Muscle layer of duodenum (tissue), 2 donors: ENCODE data around the gene IREB2.

Source experiments
- H3K27ac ChIP-seq: one replicate; pipeline ENCODE4 v1.7.0; 2013; ENCODE audit warnings: mild to moderate bottlenecking, low read length
- H3K27me3 ChIP-seq: one replicate; pipeline ENCODE4 v1.7.0; 2013; ENCODE audit warnings: low read depth, mild to moderate bottlenecking, control low read depth, low read length
- H3K36me3 ChIP-seq, 2 donors: one replicate each; pipeline ENCODE4 v1.7.0; 2013; ENCODE audit warnings: low read length in 2 of 2, control low read depth in 1 of 2, mild to moderate bottlenecking in 1 of 2; ENCODE audit not compliant: insufficient read depth in 2 of 2, control insufficient read depth in 1 of 2
- H3K4me1 ChIP-seq, 2 donors: one replicate each; pipeline ENCODE4 v1.7.0; 2013; ENCODE audit warnings: low read length in 2 of 2, mild to moderate bottlenecking in 2 of 2, control low read depth in 1 of 2, moderate library complexity in 1 of 2; ENCODE audit not compliant: insufficient read depth in 2 of 2, control insufficient read depth in 1 of 2
- H3K4me3 ChIP-seq, 2 donors: one replicate each; pipeline ENCODE4 v1.7.0; 2013; ENCODE audit warnings: low read length in 2 of 2, low read depth in 1 of 2, mild to moderate bottlenecking in 1 of 2
- H3K9me3 ChIP-seq, 2 donors: one replicate each; pipeline ENCODE4 v1.7.0; 2013; ENCODE audit warnings: low read length in 2 of 2, control low read depth in 1 of 2, mild to moderate bottlenecking in 1 of 2; ENCODE audit not compliant: control insufficient read depth in 1 of 2
- donor health status: healthy.

IREB2 gene

DNA sequence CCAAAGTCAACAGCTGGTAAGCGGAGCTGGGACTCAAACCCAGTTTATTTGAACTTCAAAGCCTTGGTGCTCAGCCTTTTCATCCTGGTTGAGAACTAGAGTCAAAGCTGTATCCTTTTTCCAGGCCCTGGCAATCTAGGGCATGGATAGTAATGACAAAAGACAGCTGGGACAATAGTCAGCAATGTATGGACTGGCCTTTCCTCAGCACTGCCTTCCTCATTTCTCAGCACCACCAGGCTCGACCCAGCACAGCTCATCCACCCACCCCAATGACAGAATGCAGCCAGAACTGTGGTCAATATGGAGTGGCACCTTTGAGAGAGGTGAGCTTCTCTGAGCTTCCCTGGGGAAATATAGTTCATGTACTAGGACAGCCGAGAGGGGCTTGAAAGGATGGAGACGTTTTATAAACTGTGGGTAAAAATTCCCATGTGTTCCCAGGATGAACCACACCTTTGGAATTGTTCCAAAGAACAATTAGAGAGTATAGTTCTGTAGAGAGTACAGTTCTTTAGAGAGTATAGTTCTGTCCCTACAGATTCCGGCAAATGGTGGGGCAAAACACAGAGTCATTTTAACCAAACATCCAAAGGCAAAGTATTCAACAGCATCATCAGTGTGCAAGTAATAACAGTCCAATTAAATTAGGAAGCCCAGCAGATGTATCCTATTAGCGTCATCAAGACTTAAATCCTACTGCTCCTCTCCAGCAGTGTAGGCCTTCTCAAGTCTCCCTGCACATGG is 30.2 kb upstream of the IREB2 start:
- no peaks in the 10 kb centered on the region for H3K9me3 ChIP-seq
- no peaks in the 10 kb centered on the region for H3K4me1 ChIP-seq
- H3K4me3 ChIP-seq: no peak overlapping the region
- H3K36me3 ChIP-seq: no peaks in the 10 kb centered on the region
- no peak overlapping the region for H3K27ac ChIP-seq
- peaks cover 5% of the 10 kb centered on the region for H3K27me3 ChIP-seq

DNA sequence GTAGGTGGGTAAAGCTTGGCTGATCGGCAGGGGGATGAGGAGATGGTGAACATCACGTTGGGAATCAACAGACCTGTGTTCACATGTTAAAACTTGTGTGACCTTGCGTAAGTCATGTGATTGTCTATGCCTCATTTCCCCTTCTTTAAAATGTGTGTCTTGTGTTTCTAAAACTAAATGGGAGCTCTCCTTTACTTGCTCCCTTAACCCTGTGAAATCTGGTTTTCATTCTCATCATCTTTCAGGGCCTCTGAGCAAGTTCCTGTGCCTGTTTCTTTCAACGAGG is 29.7 kb upstream of the IREB2 start:
- H3K27ac ChIP-seq: no peak overlapping the region
- peaks cover 5% of the 10 kb centered on the region for H3K27me3 ChIP-seq
- H3K9me3 ChIP-seq: no peaks in the 10 kb centered on the region
- H3K4me3 ChIP-seq: no peak overlapping the region
- H3K4me1 ChIP-seq: no peaks in the 10 kb centered on the region
- H3K36me3 ChIP-seq: no peaks in the 10 kb centered on the region

DNA sequence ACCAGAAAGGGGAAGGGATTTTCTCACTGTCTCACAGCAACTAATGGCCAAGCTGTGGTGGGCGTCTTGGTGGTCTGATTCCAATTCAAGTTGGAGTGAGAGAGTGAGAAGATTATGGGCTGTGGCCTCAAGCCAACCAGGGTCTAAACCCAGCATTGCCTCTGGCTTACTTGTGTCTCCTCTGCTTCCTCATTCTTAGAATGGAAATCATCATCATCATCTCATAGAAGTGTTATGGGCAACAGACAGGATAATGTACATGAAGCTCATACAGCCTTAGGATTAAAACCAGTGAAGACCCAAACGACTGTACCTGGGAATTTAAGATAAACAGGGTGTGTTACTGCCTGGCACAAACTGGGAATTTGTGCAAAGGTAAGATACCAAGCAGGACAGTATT is 29.1 kb upstream of the IREB2 start:
- H3K27ac ChIP-seq: no peak overlapping the region

DNA sequence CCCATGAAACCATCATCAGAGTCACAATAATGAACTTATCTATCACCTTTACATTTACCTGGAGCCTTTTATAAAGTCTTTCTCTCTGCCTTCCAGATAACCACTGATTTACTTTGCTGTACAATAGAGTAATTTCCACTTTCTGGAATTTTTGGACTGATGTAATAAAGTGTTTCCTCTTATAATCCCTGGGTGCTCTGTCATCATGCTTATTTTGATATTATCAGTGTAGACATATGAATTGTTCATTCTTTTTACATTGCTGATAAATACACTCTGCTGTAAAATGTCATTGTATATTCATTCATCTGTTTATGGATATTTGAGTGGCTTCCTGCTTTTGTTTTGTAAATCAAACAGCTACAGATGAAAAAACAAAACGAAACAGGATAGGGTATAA is 27.0 kb upstream of the IREB2 start:
- no peaks in the 10 kb centered on the region for H3K36me3 ChIP-seq
- H3K9me3 ChIP-seq: no peaks in the 10 kb centered on the region
- no peak overlapping the region for H3K4me3 ChIP-seq
- H3K4me1 ChIP-seq: no peaks in the 10 kb centered on the region
- no peak overlapping the region for H3K27ac ChIP-seq
- H3K27me3 ChIP-seq: peaks cover 5% of the 10 kb centered on the region

More for the DNA sequence above, 29.1 kb upstream of the IREB2 start:
- no peaks in the 10 kb centered on the region for H3K4me1 ChIP-seq
- no peaks in the 10 kb centered on the region for H3K9me3 ChIP-seq
- H3K27me3 ChIP-seq: peaks cover 5% of the 10 kb centered on the region
- no peak overlapping the region for H3K4me3 ChIP-seq
- H3K36me3 ChIP-seq: no peaks in the 10 kb centered on the region

DNA sequence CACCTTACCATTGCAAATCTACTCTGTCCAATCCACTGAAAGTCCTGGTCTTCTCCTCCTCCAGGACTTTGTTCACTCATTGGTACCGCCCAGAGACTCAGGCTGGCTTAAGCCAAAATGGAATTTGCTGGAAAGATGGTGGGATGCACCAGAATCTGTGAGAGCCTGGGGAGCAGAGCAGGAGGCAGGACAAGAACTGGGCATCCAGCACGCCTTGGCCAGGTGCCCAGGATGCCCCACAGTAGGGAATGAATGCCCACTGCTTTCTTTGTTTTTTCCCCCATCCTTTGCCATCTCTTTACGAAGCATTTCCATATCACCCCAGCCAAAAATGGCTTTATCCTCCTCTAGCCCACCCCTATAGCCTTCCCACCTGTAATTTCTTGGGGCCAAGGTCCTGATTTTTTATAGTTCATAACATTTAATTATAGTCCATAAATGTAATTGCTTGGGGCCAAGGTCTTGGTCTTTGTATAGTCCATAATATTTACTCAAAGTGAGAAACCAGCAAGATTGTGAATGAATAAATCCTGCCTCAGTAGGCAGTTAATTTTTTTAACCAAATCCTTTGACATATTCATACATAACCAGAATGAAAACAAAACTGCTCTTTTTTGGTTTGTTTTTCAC is 23.3 kb upstream of the IREB2 start:
- H3K4me3 ChIP-seq: no peak overlapping the region
- H3K4me1 ChIP-seq: no peaks in the 10 kb centered on the region
- no peaks in the 10 kb centered on the region for H3K36me3 ChIP-seq
- H3K9me3 ChIP-seq: no peaks in the 10 kb centered on the region
- no peak overlapping the region for H3K27ac ChIP-seq
- peaks cover 5% of the 10 kb centered on the region for H3K27me3 ChIP-seq

DNA sequence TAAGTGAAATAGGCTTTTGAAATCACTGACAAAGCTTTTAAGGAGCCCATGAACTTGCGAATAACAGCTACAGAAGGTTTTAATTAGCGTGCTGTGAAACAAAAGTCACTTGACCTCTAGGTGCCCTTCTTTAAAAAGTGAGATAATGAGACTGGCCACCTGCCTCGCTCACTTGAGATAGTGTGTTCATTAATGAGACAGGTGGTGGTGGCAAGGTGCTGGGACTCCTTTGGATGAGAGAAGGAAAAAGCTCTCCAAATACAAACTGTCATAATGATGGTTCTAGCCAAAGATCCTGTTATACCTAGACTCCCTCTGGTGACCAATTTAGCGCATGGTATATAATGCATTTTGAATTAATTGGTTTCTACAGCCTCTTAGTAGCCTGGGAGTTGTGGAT is 22.7 kb upstream of the IREB2 start:
- Histone ChIP-seq H3K27ac (no peak overlapping the region), H3K4me3 (no peak overlapping the region), H3K9me3 (no peaks in the 10 kb centered on the region), H3K27me3 (peaks cover 5% of the 10 kb centered on the region), H3K4me1 (no peaks in the 10 kb centered on the region), H3K36me3 (no peaks in the 10 kb centered on the region)

DNA sequence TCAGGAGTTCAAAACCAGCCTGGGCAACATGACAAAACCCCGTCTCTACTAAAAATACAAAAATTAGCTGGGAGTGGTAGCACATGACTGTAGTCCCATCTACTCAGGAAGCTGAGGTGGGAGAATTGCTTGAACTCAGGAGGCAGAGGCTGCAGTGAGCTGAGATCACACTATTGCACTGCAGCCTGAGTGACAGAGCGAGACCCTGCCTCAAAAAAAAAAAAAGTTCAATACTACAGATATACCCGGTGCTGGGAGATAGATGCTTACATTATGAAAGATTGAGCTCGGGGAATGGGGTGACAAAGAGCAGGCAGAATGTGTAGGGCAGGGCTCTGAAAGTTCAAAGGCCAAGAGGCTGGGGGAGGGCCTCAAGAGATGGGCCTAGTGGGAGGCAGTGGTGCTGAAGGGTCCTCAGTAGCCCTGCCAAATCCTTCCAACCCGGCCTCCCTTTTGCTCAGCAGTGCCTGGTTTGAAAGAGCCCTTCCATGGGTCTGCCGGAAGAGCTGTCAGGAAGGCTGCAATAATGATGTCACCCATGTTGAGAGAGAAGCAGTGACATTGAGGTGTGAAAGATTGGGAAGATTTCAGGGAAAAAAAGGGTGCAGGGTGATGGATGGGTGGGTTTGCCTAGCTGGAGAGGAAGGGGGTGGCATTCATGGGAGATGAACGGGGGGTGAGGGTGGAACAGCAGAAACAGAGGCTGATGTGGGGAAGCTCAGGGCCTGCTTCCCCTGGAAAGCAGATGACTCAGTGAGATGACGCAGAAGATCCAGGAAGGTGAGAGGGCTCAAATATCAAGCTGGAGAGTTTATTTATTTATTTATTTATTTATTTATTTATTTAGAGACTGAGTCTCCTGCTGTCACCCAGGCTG is 20.0 kb upstream of the IREB2 start:
- Histone ChIP-seq H3K27ac (no peak overlapping the region), H3K4me1 (peaks cover 0 to 4% of the 10 kb centered on the region in 2 donors), H3K4me3 (no peak overlapping the region), H3K27me3 (no peaks in the 10 kb centered on the region), H3K36me3 (no peaks in the 10 kb centered on the region), H3K9me3 (no peaks in the 10 kb centered on the region)

DNA sequence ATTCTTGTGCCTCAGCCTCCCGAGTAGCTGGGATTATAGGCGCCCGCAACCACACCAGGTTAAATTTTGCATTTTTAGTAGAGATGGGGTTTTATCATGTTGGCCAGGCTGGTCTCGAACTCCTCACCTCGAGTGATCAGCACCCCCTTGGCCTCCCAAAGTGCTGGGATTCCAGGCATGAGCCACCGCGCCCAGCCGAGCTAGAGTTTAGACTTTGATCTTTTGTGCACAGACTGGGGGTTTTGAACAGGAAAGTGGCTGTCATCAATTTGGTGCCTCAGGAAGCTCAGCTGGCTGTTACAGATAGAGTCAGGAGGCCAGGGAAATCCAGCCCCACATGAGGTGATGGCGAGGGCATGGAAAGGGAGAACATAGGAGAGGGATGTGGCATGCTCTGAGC is 19.3 kb upstream of the IREB2 start:
- Histone ChIP-seq H3K27ac (no peak overlapping the region), H3K4me1 (peaks cover 0 to 4% of the 10 kb centered on the region in 2 donors), H3K27me3 (no peaks in the 10 kb centered on the region), H3K4me3 (no peak overlapping the region), H3K9me3 (no peaks in the 10 kb centered on the region), H3K36me3 (no peaks in the 10 kb centered on the region)

DNA sequence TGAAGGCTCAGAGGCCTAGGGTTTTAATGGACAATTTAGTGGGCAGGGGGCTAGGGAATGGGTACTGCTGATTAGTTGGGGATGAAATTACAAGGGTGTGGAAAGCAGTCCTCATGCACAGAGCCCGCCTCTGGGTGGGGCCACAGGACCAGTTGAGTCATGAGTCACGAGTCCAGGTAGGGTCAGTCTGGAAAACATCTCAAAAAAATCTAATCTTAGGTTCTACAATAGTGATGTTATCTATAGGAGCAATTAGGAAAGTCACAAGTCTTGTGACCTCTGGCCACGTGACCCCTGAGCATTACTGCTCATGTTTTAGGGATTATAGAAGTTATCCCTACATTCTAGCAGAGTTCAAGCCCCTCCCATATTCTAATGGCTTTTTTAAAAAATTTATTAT is 18.6 kb upstream of the IREB2 start:
- Histone ChIP-seq H3K27ac (no peak overlapping the region), H3K36me3 (no peaks in the 10 kb centered on the region), H3K4me3 (no peak overlapping the region), H3K27me3 (no peaks in the 10 kb centered on the region), H3K4me1 (peaks cover 0 to 4% of the 10 kb centered on the region in 2 donors), H3K9me3 (no peaks in the 10 kb centered on the region)

DNA sequence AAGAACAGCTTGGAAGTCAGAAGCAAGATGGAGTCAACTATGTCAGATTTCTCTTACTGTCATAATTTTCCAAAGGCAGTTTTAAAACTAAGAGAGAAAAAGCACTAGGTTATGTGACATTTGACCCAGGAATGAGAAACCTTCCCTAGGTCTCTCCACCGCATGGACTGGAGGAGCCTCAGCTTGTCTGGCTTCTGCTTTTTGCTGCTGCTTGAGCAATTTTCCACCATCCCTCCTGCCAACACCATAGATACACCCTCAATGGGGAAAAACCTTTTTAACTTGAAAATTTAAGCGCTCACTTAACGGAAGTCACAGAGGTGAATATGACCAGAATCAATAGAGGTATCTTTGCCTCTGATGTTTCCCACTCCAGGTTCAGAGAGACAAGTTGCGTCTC is 17.8 kb upstream of the IREB2 start:
- no peak overlapping the region for H3K27ac ChIP-seq
- no peak overlapping the region for H3K4me3 ChIP-seq
- no peaks in the 10 kb centered on the region for H3K36me3 ChIP-seq
- H3K27me3 ChIP-seq: no peaks in the 10 kb centered on the region
- H3K9me3 ChIP-seq: no peaks in the 10 kb centered on the region
- H3K4me1 ChIP-seq: peaks cover 0 to 4% of the 10 kb centered on the region in 2 donors

DNA sequence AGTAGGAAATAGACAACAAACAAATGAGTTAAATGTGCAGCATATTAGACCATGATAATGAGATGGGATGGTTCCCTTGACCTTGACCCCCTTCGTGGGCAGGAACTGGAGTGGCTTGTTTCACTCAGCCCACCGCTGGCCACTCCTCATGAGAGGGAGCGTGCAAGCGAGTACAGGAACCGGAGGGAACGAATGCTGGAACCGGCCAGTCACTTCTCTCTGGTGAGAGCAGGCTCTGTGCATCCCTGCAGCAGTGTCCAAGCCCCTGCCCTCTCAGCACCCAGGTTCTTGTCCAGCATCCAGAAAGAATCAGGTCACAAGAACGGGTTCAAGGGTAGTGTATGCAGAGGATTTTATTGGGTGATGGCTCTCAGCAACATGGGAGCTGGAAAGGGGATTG is 17.2 kb upstream of the IREB2 start:
- no peaks in the 10 kb centered on the region for H3K36me3 ChIP-seq
- H3K27ac ChIP-seq: no peak overlapping the region
- H3K4me3 ChIP-seq: no peak overlapping the region
- peaks cover 0 to 4% of the 10 kb centered on the region in 2 donors for H3K4me1 ChIP-seq
- no peaks in the 10 kb centered on the region for H3K9me3 ChIP-seq
- no peaks in the 10 kb centered on the region for H3K27me3 ChIP-seq
